ENCODE measurements around the gene SPRED1. TPM values are rescaled to one million over a fixed set of nuclear protein-coding genes. Genes with fewer than 3 reads are reported as not detected.
"Not testable (repeated sequence)": the region's sequence is repeated elsewhere in the genome, so short reads cannot be mapped to it uniquely, and the experiment has no call there.

SPRED1 gene
- total RNA-seq, 1 donor from 2014 or later, result 29.8 TPM

- H3K4me3 Mint-ChIP-seq (ENCODE audit: unreplicated experiment), result no peak overlapping the region
- no peaks in the 10 kb centered on the region for H3K36me3 Mint-ChIP-seq (ENCODE audit: low read depth)
- H3K27me3 Mint-ChIP-seq (ENCODE audit: low read depth), result no peaks in the 10 kb centered on the region
- no peak overlapping the region for H3K27ac Mint-ChIP-seq (ENCODE audit: unreplicated experiment)
- DNase-seq (ENCODE audit: low spot score), result no peak
- peaks cover 7% of the 10 kb centered on the region for H3K4me1 Mint-ChIP-seq (ENCODE audit: low read depth)
- no peak for TF ChIP-seq CTCF (IDR thresholded peaks at IDR 0.05)
- no peaks in the 10 kb centered on the region for H3K9me3 Mint-ChIP-seq (ENCODE audit: low read depth)
Observed at GRCh38 chr15:38231436-38231835, 21.2 kb upstream of the SPRED1 start.

GRCh38 chr15:38237021-38237420, 15.6 kb upstream of the SPRED1 start:
- H3K9me3 Mint-ChIP-seq (ENCODE audit: low read depth), result not testable (repeated sequence)

GRCh38 chr15:38238311-38238710, 14.3 kb upstream of the SPRED1 start:
- Mint-ChIP-seq H3K36me3 (ENCODE audit: low read depth) (no peaks in the 10 kb centered on the region), H3K4me1 (ENCODE audit: low read depth) (no peaks in the 10 kb centered on the region), H3K9me3 (ENCODE audit: low read depth) (no peaks in the 10 kb centered on the region), H3K4me3 (ENCODE audit: unreplicated experiment) (no peak overlapping the region), H3K27ac (ENCODE audit: unreplicated experiment) (no peak overlapping the region), H3K27me3 (ENCODE audit: low read depth) (no peaks in the 10 kb centered on the region)
- TF ChIP-seq CTCF (IDR thresholded peaks at IDR 0.05), result no peak
- DNase-seq (ENCODE audit: low spot score), result no peak

More at GRCh38 chr15:38237021-38237420, 15.6 kb upstream of the SPRED1 start:
- H3K27me3 Mint-ChIP-seq (ENCODE audit: low read depth); H3K4me3 Mint-ChIP-seq (ENCODE audit: unreplicated experiment); DNase-seq (ENCODE audit: low spot score); H3K27ac Mint-ChIP-seq (ENCODE audit: unreplicated experiment); H3K4me1 Mint-ChIP-seq (ENCODE audit: low read depth); H3K36me3 Mint-ChIP-seq (ENCODE audit: low read depth): not testable (repeated sequence)

- TF ChIP-seq CTCF (IDR thresholded peaks at IDR 0.05), result no peak
- Mint-ChIP-seq H3K27me3 (ENCODE audit: low read depth) (no peaks in the 10 kb centered on the region), H3K27ac (ENCODE audit: unreplicated experiment) (no peak overlapping the region), H3K36me3 (ENCODE audit: low read depth) (no peaks in the 10 kb centered on the region), H3K4me1 (ENCODE audit: low read depth) (no peaks in the 10 kb centered on the region), H3K9me3 (ENCODE audit: low read depth) (no peaks in the 10 kb centered on the region), H3K4me3 (ENCODE audit: unreplicated experiment) (no peak overlapping the region)
- no peak for DNase-seq (ENCODE audit: low spot score)
Observed at GRCh38 chr15:38242055-38242454, 10.6 kb upstream of the SPRED1 start.

- no peak for TF ChIP-seq CTCF (IDR thresholded peaks at IDR 0.05)
- no peaks in the 10 kb centered on the region for H3K4me1 Mint-ChIP-seq (ENCODE audit: low read depth)
- no peak overlapping the region for H3K4me3 Mint-ChIP-seq (ENCODE audit: unreplicated experiment)
Observed at GRCh38 chr15:38243278-38244055, 9.2 kb upstream of the SPRED1 start.

GRCh38 chr15:38247336-38247735, 5.3 kb upstream of the SPRED1 start:
- Mint-ChIP-seq H3K9me3 (ENCODE audit: low read depth) (no peaks in the 10 kb centered on the region), H3K27ac (ENCODE audit: unreplicated experiment) (no peak overlapping the region), H3K27me3 (ENCODE audit: low read depth) (no peaks in the 10 kb centered on the region), H3K4me1 (ENCODE audit: low read depth) (peaks cover 11% of the 10 kb centered on the region), H3K4me3 (ENCODE audit: unreplicated experiment) (no peak overlapping the region), H3K36me3 (ENCODE audit: low read depth) (no peaks in the 10 kb centered on the region)
- no peak for DNase-seq (ENCODE audit: low spot score)
- no peak for TF ChIP-seq CTCF (IDR thresholded peaks at IDR 0.05)

More at GRCh38 chr15:38243278-38244055, 9.2 kb upstream of the SPRED1 start:
- no peaks in the 10 kb centered on the region for H3K9me3 Mint-ChIP-seq (ENCODE audit: low read depth)
- DNase-seq (ENCODE audit: low spot score), result no peak
- no peak overlapping the region for H3K27ac Mint-ChIP-seq (ENCODE audit: unreplicated experiment)
- no peaks in the 10 kb centered on the region for H3K27me3 Mint-ChIP-seq (ENCODE audit: low read depth)
- H3K36me3 Mint-ChIP-seq (ENCODE audit: low read depth), result no peaks in the 10 kb centered on the region

All from chondrocyte (in vitro differentiated cells).